Right renal cortex interstitium (tissue), 3 donors: ENCODE measurements around the gene COL25A1. TPM values are rescaled to one million over a fixed set of nuclear protein-coding genes. Genes with fewer than 3 reads are reported as not detected.
"Not testable (repeated sequence)": the region's sequence is repeated elsewhere in the genome, so short reads cannot be mapped to it uniquely, and the experiment has no call there.

Experiments
- DNase-seq, 3 donors: peaks; one replicate each; pipeline ENCODE4 v3.0.0-alpha.2; 2013; ENCODE audit warnings: low read depth in 3 of 3, low spot score in 2 of 3
- polyA plus RNA-seq, 3 donors: library from polyadenylated mRNA; unstranded; fragments of 120-200 nt; gene quantifications; one replicate each; pipeline ENCODE4 v1.2.1, GENCODE V29; 2013; ENCODE audit not compliant: insufficient read length in 3 of 3

Gene COL25A1
- polyA plus RNA-seq, 3 donors, result 11.6 to 20.0 (median 16.8) TPM

DNA sequence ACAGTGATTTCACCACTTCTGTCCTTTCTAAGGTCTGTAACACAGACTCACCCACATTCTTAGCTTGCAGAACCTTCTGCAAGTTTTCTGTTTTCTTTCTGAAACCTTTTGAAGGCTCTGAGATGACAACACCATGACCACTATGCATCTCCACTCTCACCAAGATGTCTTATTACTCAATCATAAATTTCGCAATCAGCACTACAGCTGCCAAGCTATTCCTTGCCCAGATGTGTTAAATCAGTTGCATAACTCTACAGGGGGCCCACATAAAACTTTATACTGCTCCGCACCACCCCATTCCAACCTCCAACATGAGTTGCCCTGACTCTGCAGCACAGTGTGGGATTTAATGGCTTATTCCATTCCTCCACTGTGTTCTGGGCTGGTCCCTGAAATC lies 229.9 kb downstream of the COL25A1 start:
- DNase-seq, result no peak

DNA sequence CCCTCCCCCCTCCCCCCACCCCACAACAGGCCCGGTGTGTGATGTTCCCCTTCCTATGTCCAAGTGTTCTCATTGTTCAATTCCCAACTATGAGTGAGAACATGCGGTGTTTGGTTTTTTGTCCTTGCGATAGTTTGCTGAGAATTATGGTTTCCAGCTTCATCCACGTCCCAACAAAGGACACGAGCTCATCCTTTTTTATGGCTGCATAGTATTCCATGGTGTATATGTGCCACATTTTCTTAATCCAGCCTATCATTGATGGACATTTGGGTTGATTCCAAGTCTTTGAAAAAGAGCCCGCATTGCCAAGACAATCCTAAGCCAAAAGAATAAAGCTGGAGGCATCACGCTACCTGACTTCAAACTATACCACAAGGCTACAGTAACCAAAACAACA lies 231.8 kb downstream of the COL25A1 start:
- not testable (repeated sequence) for DNase-seq

- DNase-seq, result no peak
These were observed 234.8 kb downstream of the COL25A1 start for GRCh38 chr4:109067508-109068235.

DNA sequence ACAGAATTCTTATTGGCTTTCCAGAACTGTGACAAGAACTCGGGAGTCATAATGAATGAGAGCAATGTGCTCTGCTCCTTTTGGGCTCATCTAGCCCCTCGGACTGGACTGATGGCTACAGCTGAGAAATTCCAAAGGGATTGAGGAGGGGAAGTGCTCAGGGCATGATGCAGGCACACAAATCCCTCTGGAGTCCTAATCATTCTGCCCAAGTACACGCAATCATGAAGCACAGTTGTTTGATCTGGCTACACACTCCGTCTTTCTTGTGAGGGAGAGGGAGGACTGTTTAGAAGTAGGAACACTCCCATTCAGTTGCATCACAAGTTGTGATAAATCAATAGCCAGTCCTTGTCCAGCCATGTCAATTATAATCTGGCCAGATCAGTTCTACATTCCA lies 237.5 kb downstream of the COL25A1 start:
- DNase-seq, result no peak

- no peak for DNase-seq
These were observed 249.2 kb downstream of the COL25A1 start for GRCh38 chr4:109053257-109053656.

- DNase-seq, result no peak
These were observed 249.6 kb downstream of the COL25A1 start for GRCh38 chr4:109052821-109053220.

DNA sequence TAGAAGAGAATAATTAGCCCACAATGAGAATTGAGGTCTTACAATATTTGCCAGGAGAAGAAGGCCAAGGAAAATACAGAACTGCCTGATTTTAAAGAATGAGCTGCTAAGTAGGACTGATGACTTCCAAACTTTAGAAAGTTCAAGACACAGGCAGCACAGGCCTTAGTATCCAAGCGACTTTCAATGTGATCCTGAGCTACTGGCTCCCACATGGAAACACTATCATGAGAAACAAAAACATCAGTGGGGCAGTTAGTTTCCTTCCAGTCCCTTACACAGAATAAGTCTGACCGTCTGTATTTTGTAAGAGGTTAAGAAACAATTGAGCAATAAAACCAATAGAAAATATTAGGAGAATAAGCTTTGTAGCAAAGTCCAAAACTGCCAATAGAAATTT lies 251.4 kb downstream of the COL25A1 start:
- DNase-seq, result no peak

DNA sequence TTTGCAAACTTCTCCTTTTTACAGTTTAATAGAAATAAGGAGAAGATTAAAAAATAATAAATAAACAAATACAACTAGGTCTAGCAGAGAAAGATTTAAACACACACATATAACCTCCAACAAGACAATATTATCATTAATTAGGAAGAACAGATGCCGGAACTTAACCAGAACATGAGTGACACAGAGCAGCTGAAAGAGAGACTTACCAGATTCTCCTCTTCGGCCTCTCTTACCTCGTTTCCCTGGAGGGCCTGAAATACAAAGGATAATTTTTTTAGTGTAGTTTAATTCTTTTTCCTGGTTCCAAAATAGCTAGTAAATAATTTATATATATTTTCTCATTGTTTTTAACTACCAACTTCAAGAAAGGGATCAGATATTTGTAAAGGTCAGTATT lies 252.5 kb downstream of the COL25A1 start:
- DNase-seq, result no peak

GRCh38 chr4:109046471-109047201 lies 255.8 kb downstream of the COL25A1 start:
- DNase-seq, result no peak

GRCh38 chr4:109044431-109044830 lies 258.0 kb downstream of the COL25A1 start:
- no peak for DNase-seq

DNA sequence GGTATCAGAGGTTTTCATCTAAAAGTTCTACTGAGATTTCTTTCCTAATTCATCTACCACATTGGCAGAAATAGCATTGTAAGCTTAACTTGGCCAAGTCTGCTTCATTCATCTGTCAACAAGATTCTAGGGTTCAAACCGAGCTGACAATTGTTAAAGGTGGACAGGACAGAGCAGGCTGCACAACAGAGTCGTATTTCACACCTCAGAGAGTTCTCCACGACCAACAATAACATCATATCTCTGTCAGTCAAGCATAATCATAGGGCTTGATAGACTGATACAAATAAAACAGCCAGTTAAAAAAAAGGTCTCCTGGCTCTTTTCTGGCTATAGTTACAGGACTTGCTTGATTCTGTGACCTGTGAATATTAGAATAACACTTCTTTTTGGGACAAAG lies 259.2 kb downstream of the COL25A1 start:
- DNase-seq, result no peak

DNA sequence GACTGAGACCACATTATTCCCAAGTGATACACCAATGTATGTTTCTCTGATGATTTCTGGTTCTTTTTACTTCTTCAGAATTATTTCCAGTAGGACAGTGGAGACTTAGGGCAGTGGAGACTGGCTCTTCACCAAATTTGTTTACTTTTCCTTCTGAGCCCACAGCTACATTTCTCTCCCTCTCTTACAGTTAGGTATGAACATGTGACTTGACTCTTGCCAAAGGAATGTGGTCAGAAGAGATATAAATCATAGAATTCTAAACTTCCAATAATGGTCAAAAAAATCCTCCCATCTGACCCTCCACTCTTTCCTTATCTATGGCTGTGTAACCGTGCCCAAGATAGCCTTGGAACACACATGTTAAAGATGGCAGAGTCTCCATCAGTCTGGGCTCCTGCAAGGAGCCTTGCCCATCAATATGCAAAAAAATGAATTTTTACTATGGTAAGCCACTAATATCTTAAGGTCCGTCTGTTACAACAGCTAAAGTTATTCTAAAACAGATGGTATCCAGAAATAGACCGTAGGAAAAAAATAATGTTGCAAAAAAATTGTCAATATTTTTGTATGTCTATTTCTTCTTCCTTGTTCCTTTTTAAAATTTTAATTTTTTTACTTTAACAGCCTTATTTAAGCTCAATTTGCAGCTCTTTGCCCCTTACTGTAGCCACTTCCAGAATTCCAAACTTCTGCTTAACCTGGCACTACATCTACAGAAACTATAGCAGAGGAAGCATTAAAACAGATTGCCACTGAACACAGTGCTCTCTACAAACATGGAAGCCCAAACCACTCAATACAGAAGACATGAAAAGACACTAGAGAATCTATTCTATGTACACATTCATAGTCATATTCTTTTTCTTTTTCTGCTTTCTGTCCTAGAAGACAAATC lies 260.7 kb downstream of the COL25A1 start:
- DNase-seq, result no peak

- no peak for DNase-seq
These were observed 262.0 kb downstream of the COL25A1 start for GRCh38 chr4:109040441-109040840.

DNA sequence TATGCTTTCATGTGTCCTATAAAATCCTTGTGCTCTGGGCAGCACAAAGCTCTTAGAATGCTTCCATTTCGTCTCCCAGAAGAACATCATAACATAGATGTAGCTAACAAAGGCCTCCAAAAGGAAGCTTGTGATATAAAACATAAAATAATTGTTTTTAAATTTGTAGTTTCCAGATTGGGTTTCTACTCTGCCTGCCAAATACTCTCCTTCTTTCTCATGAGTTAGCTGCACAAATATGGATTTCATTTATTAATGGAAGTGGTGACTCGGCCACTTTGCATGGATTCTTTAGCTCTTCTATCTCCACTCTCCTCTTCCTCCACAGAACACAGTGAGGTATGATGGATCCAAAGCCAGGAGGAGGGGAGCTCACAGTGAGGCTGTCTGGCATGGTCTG lies 265.4 kb downstream of the COL25A1 start:
- DNase-seq, result no peak

DNA sequence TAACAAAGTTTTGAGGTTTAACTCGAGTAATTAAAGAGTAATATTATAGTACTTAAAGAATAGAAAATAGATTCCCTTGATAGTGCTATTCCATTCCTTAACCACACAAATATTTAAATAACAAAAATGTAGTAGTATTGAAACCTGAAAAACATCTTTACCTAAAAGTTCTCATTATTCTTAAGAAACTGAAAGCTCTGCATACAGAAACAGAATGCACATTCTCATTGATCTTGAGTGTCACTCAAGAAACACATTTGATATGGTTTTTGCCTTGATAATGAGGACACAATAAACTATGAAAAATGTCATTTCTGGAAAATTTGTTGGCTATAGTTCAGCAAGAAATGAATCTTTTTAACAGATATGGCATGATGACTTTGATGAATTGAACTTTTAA lies 268.5 kb downstream of the COL25A1 start:
- no peak for DNase-seq

GRCh38 chr4:109032671-109033070 lies 269.8 kb downstream of the COL25A1 start:
- no peak for DNase-seq

DNA sequence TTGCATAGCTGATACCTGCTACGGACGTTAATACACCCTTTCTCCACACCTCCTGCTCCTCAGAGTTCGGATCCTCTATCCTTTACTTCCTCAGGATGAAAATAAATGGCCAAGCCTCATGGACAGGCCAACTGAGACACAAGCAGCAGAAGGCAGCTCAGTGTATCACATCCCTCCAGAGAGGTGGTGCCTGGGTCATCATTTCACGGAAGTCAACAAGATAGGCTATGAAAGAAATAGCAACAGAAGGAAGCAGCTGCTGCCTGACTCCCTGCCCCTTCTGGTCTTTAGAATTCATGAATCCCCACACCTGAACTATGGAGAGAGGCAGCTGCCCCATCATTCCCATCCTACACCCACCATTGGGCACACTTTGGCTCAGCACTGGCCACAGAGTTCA lies 272.5 kb downstream of the COL25A1 start:
- DNase-seq, result no peak

GRCh38 chr4:109027016-109027500 lies 275.4 kb downstream of the COL25A1 start:
- no peak for DNase-seq

- no peak for DNase-seq
These were observed 275.9 kb downstream of the COL25A1 start for GRCh38 chr4:109026588-109026987.

- DNase-seq, result no peak
These were observed 276.9 kb downstream of the COL25A1 start for GRCh38 chr4:109025471-109026076.

- no peak for DNase-seq
These were observed 279.5 kb downstream of the COL25A1 start for GRCh38 chr4:109022961-109023360.
